K562 (cell line): ENCODE results near the gene PRDM8. TPM values are rescaled to one million over a fixed set of nuclear protein-coding genes. Genes with fewer than 3 reads are reported as not detected.

Experiments used
- GATAD2B ChIP-seq: fragments of 450-650 bp; IDR thresholded peaks from 2 replicates; pipeline ENCODE4 v1.6.1; 2017; ENCODE audit warnings: mild to moderate bottlenecking, borderline replicate concordance
- HLTF ChIP-seq: fragments of 450-650 bp; IDR thresholded peaks from 2 replicates; pipeline ENCODE4 v1.6.1; 2016
- LARP7 ChIP-seq: fragments of 450-650 bp; IDR thresholded peaks from 2 replicates; pipeline ENCODE4 v1.6.1; 2016
- PYGO2 ChIP-seq: fragments of 450-650 bp; IDR thresholded peaks from 2 replicates; pipeline ENCODE4 v1.6.1; 2016; ENCODE audit warnings: mild to moderate bottlenecking, missing genetic modification characterization, moderate library complexity, missing compliant biosample characterization
- SMARCE1 ChIP-seq: fragments of 450-650 bp; IDR thresholded peaks from 2 replicates; pipeline ENCODE4 v1.7.1; 2016; ENCODE audit warnings: mild to moderate bottlenecking
- ZNF41 ChIP-seq: fragments of 250-450 bp; sonication (Bioruptor Pico); conservative IDR thresholded peaks from 2 replicates; pipeline ENCODE4 v1.4.0; 2020; ENCODE audit warnings: mild to moderate bottlenecking
- polyA plus RNA-seq, 8 experiments: library from polyadenylated mRNA; depleted of rRNA in 4 of 8; stranded (reverse) in 5 of 8; unstranded in 3 of 8; fragments of >200 nt; fragmentation: Nextera tagmentation in 2 of 8; fragmentation: Illumina TruSeq in 1 of 8; extraction: Ambion mirVana in 2 of 8; extraction: Trizol in 1 of 8; gene quantifications; 2 replicates each; pipeline versions ENCODE4 v1.2.1 to v1.2.3, GENCODE V29; 2011 to 2014; ENCODE audit warnings: inconsistent platforms in 1 of 8, missing spikeins in 1 of 8
- total RNA-seq, 7 experiments: library from RNA; depleted of rRNA in 6 of 7; stranded (reverse); fragments of >200 nt in 6 of 7; fragmentation: Illumina TruSeq in 2 of 7; extraction: Trizol in 2 of 7; gene quantifications; 2 replicates each; pipeline versions ENCODE4 v1.2.1 to v1.2.3, GENCODE V29; 2011 to 2021; ENCODE audit warnings: low replicate concordance in 1 of 7
- TF ChIP-seq, protein P1 (sequence below): fragments of 250-450 bp; sonication (Bioruptor Pico); IDR thresholded peaks from 2 replicates; pipeline ENCODE4 v1.9.0; 2021; ENCODE audit warnings: mild to moderate bottlenecking, inconsistent platforms
- TF ChIP-seq, protein P2 (sequence below), 2 experiments: fragments of 450-650 bp in 1 of 2; sonication (generic) in 1 of 2; formaldehyde crosslinking in 1 of 2; IDR thresholded peaks in 1 of 2; conservative IDR thresholded peaks in 1 of 2; 2 replicates each; pipeline versions ENCODE4 v1.6.1 to v1.8.1; 2016 to 2023; ENCODE audit warnings: mild to moderate bottlenecking in 2 of 2, moderate library complexity in 2 of 2, inconsistent platforms in 1 of 2, missing genetic modification reagents in 1 of 2
- TF ChIP-seq, protein P3 (sequence below): fragments of 450-650 bp; IDR thresholded peaks from 2 replicates; pipeline ENCODE4 v1.6.1; 2016; ENCODE audit warnings: mild to moderate bottlenecking
- TF ChIP-seq, protein P4 (sequence below): sonication (generic); formaldehyde crosslinking; IDR thresholded peaks from 2 replicates; pipeline ENCODE4 v1.8.0; 2022; ENCODE audit warnings: missing genetic modification reagents, mild to moderate bottlenecking, borderline replicate concordance
- TF ChIP-seq, protein P5 (sequence below): sonication (generic); formaldehyde crosslinking; IDR thresholded peaks from 2 replicates; pipeline ENCODE4 v1.8.1; 2023; ENCODE audit warnings: mild to moderate bottlenecking, missing genetic modification reagents

The PRDM8 gene
- total and polyA plus RNA-seq, 9 of the 15 experiments (the other 6 are each of a cell fraction or from before 2014, with no cell fraction given) = 0.40 TPM; not detected in 8

DNA sequence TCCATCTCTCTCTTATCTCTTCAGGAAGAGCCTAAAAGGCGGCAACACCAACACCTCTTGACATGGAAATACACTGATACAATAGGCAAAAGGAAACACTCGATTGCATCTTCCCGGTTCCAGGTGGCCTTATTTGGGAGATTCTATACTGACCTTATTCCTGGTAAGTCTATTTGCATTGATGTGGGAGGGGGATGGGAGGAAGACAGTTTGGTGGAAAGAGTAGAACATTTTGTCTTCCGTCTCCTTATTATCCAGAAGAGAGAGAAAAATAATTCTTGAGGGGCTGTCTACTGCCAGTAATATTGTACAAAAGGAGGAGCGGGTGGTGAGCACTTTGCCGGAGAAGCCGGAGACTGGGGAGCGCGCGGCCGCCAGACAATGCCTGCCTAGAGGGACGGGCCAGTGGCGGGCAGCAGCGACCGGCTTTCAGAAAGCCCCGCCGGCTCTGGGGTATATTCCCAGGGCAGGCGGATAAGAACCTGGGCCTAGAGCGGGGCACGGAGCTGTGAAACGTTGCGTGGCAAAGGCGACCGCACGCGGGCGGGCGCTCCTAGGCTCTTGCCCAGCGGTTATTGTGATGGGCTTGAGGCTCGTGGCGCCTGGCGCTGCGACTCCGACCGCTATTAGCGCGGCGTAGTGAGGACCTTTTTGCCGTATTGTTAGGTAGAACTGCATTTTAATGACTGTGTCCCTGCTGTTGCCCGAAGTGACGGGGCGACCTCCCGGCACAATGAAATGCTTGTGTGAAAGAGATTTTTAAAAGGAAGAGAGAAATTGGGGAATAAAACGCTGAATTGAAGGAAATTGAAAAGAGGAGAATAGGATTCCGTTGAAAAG, 518 bp downstream of the PRDM8 start (continued):
- TF ChIP-seq, protein P1, sequence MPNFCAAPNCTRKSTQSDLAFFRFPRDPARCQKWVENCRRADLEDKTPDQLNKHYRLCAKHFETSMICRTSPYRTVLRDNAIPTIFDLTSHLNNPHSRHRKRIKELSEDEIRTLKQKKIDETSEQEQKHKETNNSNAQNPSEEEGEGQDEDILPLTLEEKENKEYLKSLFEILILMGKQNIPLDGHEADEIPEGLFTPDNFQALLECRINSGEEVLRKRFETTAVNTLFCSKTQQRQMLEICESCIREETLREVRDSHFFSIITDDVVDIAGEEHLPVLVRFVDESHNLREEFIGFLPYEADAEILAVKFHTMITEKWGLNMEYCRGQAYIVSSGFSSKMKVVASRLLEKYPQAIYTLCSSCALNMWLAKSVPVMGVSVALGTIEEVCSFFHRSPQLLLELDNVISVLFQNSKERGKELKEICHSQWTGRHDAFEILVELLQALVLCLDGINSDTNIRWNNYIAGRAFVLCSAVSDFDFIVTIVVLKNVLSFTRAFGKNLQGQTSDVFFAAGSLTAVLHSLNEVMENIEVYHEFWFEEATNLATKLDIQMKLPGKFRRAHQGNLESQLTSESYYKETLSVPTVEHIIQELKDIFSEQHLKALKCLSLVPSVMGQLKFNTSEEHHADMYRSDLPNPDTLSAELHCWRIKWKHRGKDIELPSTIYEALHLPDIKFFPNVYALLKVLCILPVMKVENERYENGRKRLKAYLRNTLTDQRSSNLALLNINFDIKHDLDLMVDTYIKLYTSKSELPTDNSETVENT (CRISPR knock-in tag) = no peak
- TF ChIP-seq SMARCE1 (no peak), GATAD2B (no peak), ZNF41 (CRISPR knock-in tag) (no peak), HLTF (no peak), PYGO2 (tag) (no peak), LARP7 (no peak)
- TF ChIP-seq, protein P2, sequence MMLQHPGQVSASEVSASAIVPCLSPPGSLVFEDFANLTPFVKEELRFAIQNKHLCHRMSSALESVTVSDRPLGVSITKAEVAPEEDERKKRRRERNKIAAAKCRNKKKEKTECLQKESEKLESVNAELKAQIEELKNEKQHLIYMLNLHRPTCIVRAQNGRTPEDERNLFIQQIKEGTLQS (IDR thresholded peaks at IDR 0.05) = peak; percentile 26; the same call in 1 of the 2 replicates
- TF ChIP-seq, protein P2 (CRISPR knock-in tag; conservative IDR thresholded peaks at IDR 0.05) = no peak
- TF ChIP-seq, protein P3, sequence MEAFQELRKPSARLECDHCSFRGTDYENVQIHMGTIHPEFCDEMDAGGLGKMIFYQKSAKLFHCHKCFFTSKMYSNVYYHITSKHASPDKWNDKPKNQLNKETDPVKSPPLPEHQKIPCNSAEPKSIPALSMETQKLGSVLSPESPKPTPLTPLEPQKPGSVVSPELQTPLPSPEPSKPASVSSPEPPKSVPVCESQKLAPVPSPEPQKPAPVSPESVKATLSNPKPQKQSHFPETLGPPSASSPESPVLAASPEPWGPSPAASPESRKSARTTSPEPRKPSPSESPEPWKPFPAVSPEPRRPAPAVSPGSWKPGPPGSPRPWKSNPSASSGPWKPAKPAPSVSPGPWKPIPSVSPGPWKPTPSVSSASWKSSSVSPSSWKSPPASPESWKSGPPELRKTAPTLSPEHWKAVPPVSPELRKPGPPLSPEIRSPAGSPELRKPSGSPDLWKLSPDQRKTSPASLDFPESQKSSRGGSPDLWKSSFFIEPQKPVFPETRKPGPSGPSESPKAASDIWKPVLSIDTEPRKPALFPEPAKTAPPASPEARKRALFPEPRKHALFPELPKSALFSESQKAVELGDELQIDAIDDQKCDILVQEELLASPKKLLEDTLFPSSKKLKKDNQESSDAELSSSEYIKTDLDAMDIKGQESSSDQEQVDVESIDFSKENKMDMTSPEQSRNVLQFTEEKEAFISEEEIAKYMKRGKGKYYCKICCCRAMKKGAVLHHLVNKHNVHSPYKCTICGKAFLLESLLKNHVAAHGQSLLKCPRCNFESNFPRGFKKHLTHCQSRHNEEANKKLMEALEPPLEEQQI = peak; percentile 70
- TF ChIP-seq, protein P4, sequence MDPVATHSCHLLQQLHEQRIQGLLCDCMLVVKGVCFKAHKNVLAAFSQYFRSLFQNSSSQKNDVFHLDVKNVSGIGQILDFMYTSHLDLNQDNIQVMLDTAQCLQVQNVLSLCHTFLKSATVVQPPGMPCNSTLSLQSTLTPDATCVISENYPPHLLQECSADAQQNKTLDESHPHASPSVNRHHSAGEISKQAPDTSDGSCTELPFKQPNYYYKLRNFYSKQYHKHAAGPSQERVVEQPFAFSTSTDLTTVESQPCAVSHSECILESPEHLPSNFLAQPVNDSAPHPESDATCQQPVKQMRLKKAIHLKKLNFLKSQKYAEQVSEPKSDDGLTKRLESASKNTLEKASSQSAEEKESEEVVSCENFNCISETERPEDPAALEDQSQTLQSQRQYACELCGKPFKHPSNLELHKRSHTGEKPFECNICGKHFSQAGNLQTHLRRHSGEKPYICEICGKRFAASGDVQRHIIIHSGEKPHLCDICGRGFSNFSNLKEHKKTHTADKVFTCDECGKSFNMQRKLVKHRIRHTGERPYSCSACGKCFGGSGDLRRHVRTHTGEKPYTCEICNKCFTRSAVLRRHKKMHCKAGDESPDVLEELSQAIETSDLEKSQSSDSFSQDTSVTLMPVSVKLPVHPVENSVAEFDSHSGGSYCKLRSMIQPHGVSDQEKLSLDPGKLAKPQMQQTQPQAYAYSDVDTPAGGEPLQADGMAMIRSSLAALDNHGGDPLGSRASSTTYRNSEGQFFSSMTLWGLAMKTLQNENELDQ (CRISPR knock-in tag) = no peak
- TF ChIP-seq, protein P5, sequence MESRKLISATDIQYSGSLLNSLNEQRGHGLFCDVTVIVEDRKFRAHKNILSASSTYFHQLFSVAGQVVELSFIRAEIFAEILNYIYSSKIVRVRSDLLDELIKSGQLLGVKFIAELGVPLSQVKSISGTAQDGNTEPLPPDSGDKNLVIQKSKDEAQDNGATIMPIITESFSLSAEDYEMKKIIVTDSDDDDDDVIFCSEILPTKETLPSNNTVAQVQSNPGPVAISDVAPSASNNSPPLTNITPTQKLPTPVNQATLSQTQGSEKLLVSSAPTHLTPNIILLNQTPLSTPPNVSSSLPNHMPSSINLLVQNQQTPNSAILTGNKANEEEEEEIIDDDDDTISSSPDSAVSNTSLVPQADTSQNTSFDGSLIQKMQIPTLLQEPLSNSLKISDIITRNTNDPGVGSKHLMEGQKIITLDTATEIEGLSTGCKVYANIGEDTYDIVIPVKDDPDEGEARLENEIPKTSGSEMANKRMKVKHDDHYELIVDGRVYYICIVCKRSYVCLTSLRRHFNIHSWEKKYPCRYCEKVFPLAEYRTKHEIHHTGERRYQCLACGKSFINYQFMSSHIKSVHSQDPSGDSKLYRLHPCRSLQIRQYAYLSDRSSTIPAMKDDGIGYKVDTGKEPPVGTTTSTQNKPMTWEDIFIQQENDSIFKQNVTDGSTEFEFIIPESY (CRISPR knock-in tag) = peak; percentile 97
